NB4 (cell line): ENCODE measurements around the gene HDAC3.

ENCODE experiments used
- DNase-seq: peaks from one replicate; pipeline ENCODE4 v3.0.0; 2010; ENCODE audit warnings: low read depth
- H3K4me3 ChIP-seq: one replicate; pipeline ENCODE4 v1.5.1; 2011; ENCODE audit warnings: mild to moderate bottlenecking, low read depth, low read length, moderate library complexity
- CTCF ChIP-seq: IDR thresholded peaks from one replicate; pipeline ENCODE4 v1.5.1; 2012; ENCODE audit warnings: low read depth, low read length
- MAX ChIP-seq: IDR thresholded peaks from 2 replicates; pipeline ENCODE4 v1.6.1; 2011; ENCODE audit warnings: low read depth, low read length
- MYC ChIP-seq: IDR thresholded peaks from 2 replicates; pipeline ENCODE4 v1.6.1; 2011; ENCODE audit warnings: low read depth, low read length
- POLR2A ChIP-seq: IDR thresholded peaks from 2 replicates; pipeline ENCODE4 v1.6.1; 2011; ENCODE audit warnings: mild to moderate bottlenecking; ENCODE audit not compliant: insufficient read length; ENCODE audit errors: extremely low read depth

HDAC3 gene

GRCh38 chr5:141586246-141586645 is 50.4 kb downstream of the HDAC3 start:
- H3K4me3 ChIP-seq: no peak overlapping the region
- no peak for TF ChIP-seq MAX
- no peak for TF ChIP-seq CTCF
- TF ChIP-seq POLR2A: no peak
- no peak for TF ChIP-seq MYC

GRCh38 chr5:141585594-141585993 is 51.1 kb downstream of the HDAC3 start:
- no peak for DNase-seq
- no peak for TF ChIP-seq POLR2A
- no peak for TF ChIP-seq MYC
- TF ChIP-seq MAX: no peak
- no peak for TF ChIP-seq CTCF
- H3K4me3 ChIP-seq: no peak overlapping the region

More at GRCh38 chr5:141586246-141586645, 50.4 kb downstream of the HDAC3 start:
- DNase-seq: no peak

- no peak for DNase-seq
- no peak overlapping the region for H3K4me3 ChIP-seq
- no peak for TF ChIP-seq POLR2A
- no peak for TF ChIP-seq MYC
- no peak for TF ChIP-seq MAX
- TF ChIP-seq CTCF: no peak
Measured at GRCh38 chr5:141574122-141574510, 62.5 kb downstream of the HDAC3 start.

GRCh38 chr5:141573489-141574121 is 63.0 kb downstream of the HDAC3 start:
- no peak for DNase-seq
- no peak for TF ChIP-seq MAX
- TF ChIP-seq CTCF: no peak
- no peak for TF ChIP-seq POLR2A
- no peak for TF ChIP-seq MYC
- no peak overlapping the region for H3K4me3 ChIP-seq
